Left renal cortex interstitium (tissue), 4 donors: ENCODE data around the gene MAPK6. TPM values are rescaled to one million over a fixed set of nuclear protein-coding genes. Genes with fewer than 3 reads are reported as not detected.
"Not testable (repeated sequence)": the region's sequence is repeated elsewhere in the genome, so short reads cannot be mapped to it uniquely, and the experiment has no call there.

Experiments
- DNase-seq, 4 donors: peaks; one replicate each; pipeline ENCODE4 v3.0.0-alpha.2; 2013; ENCODE audit warnings: low read depth in 4 of 4, low spot score in 2 of 4, missing footprints in 1 of 4
- polyA plus RNA-seq, 4 donors: library from polyadenylated mRNA; unstranded; fragments of 120-200 nt; gene quantifications; one replicate each; pipeline ENCODE4 v1.2.1, GENCODE V29; 2013; ENCODE audit not compliant: insufficient read length in 4 of 4

The MAPK6 gene
- polyA plus RNA-seq, 4 donors = 33.6 to 43.5 (median 36.8) TPM

DNA sequence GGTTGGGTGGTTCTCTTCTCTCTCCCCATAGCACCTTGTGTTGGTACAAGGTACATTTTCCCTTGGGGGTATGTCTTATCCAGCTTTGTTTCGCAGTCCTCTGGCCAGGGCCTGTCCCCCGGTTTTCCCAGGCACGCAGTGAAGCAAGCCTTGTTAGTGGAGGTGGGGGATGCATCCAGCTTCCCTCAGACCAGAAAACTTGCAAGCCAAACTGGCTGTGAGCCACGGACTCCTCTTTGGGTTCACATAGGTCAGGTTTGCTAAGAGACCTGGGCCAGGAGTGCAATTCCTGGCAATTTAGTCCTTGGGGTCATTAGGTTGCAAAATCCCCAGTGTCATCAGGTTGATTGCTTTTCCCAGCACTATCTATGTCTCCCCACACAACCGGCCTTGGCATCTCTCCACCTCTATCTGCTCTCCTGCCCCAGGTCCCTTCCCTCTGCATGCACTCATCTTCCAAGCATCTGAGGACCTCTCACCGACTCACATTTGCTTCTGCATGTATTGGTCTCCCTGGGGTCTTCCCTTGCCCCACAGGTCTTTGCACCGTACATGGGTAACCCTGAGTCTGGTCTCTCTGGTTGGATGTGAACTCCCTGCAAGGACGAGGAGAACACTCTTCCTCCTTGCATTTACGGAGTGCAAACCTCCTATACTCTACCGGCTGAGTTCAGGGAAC is 59.3 kb downstream of the MAPK6 start:
- no peak for DNase-seq

GRCh38 chr15:52078876-52079700 is 60.1 kb downstream of the MAPK6 start:
- DNase-seq = peak in 3 of 4 donors; percentile 13 to 40 (median 30)

DNA sequence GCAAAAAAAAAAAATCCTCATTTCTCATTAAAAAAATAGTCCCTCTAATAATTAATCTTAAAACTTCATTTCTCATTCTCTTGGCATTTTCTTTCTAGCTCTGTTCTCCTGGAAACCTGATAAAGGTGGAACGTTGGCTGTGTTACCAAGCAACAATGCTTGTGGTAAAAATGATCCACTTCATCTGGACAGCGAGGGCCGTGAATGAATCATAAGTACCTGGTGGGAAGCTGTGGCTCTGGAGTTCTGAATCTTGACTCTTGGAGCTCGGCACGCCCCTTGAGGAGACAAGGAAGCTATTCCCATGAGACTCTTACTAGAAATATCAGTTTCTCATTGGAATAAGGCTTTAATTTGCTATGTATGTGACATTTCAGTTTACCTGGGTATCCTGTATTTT is 61.0 kb downstream of the MAPK6 start:
- no peak for DNase-seq

DNA sequence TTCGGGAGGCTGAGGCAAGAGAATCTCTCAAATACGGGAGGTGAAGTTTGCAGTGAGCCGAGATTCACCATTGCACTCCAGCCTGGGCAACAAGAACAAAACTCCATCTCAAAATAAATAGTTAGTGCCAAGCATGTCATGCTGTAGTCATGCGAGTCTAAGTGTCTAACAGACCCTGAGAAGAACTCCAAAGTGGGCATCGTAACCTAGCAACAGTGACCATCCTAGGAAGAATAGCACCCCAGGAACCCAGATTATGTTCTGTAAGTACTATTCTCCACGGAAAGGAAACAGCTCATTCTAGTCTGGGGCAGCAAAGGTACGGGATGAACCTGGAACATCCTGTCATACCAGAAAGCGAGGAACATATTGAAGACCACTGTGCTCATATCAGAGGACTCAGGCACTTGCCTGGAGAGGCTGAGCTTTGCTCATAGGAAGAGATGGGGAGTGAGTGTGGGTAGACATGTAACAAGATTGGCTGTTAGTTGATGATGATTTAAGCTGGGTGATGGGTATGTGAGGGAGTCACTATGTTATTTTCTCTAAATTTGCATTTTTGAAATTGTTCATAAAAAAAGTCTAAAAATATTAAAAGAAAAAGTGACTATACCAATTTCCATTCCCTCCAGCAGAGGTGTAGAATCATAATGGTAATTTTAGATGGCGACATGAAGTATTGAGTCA is 61.8 kb downstream of the MAPK6 start:
- DNase-seq = no peak

GRCh38 chr15:52082197-52083036 is 63.4 kb downstream of the MAPK6 start:
- no peak for DNase-seq

GRCh38 chr15:52083037-52083359 is 64.0 kb downstream of the MAPK6 start:
- not testable (repeated sequence) for DNase-seq

DNA sequence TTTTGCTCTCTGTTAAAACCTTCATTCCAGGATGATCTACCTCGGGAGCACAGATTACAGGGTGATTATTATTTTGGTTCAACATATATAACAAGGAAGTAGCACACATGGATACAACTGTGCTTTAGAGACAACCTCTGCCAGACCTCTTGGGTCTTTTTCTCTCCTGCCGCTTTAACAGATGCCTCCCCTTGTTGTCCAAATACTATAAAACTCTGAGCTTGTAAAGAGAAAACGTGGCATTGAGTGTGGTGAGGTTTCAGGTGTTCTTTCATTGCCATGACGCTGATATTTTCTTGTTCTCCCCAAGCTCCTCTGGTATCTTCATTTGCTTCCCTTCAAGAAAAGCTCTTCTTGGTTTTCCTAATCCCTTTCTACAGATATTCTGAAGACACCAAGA is 64.6 kb downstream of the MAPK6 start:
- DNase-seq = no peak

DNA sequence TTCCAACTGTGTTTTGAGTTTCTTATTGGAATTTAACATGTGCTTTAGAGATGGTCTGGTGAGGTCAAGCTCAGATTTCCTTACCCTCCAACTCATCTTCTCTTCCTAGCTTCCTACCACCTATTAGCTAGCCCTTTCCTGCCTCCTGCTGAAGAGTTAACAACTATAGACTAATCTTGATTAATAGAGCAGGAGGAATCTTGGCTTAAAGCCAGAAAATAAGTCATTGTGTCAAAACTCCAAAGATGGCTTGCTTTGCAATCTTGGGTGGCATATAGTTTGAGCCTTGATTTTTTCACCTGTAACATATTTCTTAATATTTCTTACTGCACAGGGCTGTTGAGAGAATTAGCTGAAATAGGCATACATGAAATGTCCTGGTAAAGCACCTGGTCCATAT is 66.3 kb downstream of the MAPK6 start:
- no peak for DNase-seq

DNA sequence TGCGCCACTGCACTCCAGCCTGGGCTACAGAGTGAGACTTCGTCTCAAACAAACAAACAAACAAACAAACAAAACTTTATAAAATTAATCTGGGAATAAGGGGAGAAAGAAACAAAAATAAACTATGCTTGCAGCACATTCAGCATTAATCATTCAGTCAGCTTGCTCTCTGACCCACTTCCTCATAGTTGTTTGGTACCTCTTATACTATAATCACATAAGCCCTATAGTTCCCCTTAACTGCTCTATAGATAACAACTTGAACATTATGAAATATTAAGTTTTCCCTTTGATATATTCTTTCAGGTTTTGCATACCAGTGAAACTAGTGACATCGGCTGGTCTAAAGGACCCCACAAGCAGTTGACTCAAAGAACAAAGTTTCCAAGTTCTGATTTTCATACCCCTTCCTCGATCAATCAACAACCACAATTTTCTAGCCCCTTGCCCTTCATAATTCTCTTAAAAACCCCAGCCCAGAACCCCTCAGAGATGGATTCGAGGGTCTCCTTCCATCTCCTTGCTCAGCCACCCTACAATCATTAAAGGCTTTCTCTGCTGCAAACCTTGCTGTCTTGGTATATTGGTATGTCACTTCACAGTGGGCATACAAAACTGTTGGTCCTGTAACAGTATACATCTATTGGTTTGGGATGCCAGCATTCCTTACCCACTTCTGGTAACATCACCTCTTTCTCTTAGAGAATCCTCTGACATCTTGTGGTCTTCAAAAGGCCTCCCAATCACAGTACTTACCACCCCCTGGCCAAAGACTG is 67.2 kb downstream of the MAPK6 start:
- DNase-seq = no peak

DNA sequence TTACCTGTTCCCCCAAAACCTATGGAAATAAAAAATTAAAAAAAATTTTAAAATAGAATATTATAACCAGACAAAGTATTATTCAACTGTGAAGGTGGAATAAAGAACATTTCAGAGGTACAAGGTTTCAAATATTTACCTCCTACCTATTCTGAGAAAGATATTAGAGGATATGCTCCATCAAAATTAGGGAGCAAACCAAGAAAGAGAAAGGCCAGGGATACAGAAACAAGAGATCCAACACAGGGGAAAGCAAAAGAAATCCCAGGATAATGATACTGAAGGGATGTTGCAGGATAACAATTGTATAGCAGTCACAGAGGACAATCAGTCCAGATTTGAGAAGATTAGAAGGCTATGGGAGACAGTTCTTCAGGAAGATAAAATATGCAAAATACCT is 71.2 kb downstream of the MAPK6 start:
- DNase-seq = no peak

GRCh38 chr15:52093167-52093538 is 74.1 kb downstream of the MAPK6 start:
- no peak for DNase-seq

DNA sequence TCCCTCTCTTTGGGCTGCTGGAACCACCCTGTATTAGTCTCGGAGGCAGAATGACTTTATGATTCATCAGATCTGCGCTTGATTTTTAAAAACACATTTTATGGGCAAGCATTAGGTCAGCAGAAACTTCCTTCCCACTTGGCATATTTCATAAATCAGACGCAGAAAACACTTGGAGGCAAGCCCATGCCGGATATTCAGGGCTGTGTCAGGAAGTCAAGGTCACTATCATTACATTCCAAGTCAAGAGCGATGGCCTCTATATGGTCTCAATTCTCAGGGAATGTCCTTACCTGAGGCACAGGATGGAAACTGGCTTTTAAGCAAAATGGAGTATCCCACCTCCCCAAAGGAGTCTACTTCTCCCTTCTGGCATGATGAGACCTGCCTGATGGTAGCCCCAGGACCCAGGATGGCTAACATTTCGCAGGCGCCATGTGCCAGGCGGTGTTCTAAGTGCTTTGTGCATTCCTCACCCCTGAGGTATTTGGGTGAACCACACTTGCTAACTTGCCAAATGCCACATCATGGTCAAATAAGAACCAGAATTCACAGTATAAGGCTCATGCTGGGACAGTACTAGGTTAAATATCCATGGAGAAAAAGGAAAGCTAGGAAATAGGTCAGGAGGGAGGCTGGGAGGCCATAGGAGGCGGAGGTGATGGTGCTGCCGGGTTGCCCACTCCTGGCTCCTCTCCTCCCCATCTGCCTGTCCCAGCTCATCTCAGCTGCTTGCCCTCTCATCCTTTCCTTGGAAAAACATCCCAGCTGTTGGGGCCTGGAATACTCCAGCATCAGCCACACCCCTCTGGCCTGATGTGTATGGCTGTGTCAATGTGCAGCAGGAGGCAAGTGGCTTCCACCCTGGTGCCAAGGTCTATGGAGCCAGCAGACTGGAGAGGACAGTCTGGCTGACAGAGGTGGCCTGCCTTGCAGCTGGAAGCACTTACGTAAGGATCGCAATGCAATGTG is 74.8 kb downstream of the MAPK6 start:
- DNase-seq = no peak

DNA sequence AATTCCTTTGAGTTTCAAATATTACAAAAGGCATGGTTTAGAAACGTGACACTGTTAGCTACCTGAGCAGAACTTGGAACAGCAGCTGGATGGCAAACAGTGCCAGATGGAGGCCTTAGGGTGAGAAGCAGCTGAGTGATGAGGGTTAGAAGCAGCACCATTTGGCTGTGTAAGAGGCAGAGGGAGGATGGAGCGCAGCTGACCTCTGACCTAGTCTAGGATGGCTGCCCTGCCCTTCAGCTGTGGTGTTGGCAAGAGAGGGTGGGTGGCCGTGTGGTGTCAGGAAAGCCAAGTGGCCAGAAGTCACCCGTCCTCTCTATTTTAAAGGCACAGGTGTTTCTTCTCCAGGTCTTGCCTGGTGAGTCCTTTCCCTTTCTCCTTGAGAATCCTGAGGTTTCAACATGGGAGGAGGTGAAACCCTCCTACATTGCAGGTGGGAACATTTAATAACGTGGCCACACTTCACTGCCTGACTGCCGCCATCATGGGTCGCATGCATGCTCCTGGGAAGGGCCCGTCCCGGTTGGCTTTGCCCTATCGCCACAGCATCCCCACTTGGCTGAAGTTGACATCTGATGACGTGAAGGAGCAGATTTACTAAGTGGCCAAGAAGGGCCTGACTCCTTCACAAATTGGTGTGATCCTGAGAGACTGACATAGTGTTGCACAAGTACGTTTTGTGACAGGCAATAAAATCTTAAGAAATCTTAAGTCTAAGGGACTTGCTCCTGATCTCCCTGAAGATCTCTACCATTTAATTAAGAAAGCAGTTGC is 76.0 kb downstream of the MAPK6 start:
- no peak for DNase-seq

- DNase-seq = no peak
Measured at GRCh38 chr15:52095597-52096262, 76.7 kb downstream of the MAPK6 start.

DNA sequence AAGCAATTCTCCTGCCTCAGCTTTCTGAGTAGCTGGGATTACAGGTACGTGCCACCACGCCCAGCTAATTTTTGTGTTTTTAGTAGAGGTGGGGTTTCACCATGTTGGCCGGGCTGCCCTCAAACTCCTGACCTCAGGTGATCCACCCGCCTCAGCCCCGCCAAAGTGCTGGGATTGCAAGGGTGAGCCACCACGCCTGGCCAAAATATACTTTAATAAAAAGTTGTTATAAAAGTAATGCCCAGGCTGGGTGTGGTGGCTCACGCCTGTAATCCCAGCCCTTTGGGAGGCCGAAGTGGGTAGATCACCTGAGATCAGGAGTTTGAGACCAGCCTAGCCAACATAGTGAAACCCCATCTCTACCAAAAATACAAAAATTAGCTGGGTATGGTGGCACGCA is 77.5 kb downstream of the MAPK6 start:
- DNase-seq = not testable (repeated sequence)

DNA sequence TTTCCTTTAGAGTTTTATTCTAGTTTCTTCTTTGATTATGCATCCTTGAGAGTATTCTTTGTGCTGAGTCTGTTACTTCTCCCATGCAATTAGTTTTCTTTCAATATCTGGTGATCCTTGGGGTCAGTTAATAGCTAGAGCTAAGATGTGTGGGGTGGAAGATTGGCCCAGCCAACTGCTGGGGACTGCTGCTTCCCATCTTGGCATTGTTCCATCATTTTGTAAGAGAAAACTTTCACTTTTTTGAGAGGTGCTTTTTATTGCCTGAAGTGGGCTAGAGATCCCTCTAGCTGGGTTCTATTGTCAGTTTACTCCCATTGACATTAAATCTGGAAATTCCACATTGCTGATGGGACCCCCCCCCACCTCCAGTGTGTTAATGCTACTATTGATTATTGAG is 78.2 kb downstream of the MAPK6 start:
- DNase-seq = no peak

DNA sequence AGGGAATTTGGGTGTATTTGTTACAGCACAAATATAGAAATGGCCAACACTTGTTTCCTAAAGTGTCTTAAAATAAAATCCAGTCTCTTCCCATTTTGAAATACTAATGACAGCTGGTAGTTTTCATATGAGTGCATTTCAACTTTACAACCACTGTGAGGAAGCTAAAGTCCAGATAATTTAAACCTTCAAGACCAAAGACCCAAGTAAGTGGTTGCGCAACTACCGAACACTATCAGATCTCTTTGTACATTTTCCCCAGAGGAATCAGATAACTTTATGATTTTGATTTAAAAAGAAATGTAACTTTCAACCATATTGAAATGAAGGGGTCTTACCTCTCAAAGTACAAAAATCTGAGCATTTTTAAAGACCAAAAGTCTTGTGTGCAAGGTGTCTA is 79.3 kb downstream of the MAPK6 start:
- DNase-seq = no peak
